Measurements from ENCODE around the gene CREG2.

CREG2 gene

GRCh38 chr2:101303688-101304087 is 83.6 kb downstream of the CREG2 start:
- DNase-seq, result no peak

GRCh38 chr2:101302016-101302415 is 85.3 kb downstream of the CREG2 start:
- DNase-seq, result no peak

GRCh38 chr2:101300836-101301235 is 86.5 kb downstream of the CREG2 start:
- DNase-seq, result no peak

- no peak for DNase-seq
Observed at GRCh38 chr2:101300164-101300563, 87.1 kb downstream of the CREG2 start.

GRCh38 chr2:101299604-101300003 is 87.7 kb downstream of the CREG2 start:
- DNase-seq, result no peak

- no peak for DNase-seq
Observed at GRCh38 chr2:101297383-101297782, 89.9 kb downstream of the CREG2 start.

GRCh38 chr2:101296371-101296770 is 90.9 kb downstream of the CREG2 start:
- DNase-seq, result no peak

- no peak for DNase-seq
Observed at GRCh38 chr2:101295895-101296294, 91.4 kb downstream of the CREG2 start.

Measured in stimulated activated CD4-positive, alpha-beta T cell treated with anti-CD3 and anti-CD28 coated beads, Interleukin-1b, Interleukin-23, amount 100 ng/mL, for 48 hours (primary cell).